Ishikawa (cell line): ENCODE results near the gene SLIT3.

Experiments used
- CEBPB ChIP-seq: IDR thresholded peaks from 2 replicates; pipeline ENCODE4 v1.6.1; 2012
- CREB1 ChIP-seq: IDR thresholded peaks from 2 replicates; pipeline ENCODE4 v1.6.1; 2012; ENCODE audit warnings: low read depth
- EP300 ChIP-seq: IDR thresholded peaks from 2 replicates; pipeline ENCODE4 v1.6.1; 2012; ENCODE audit warnings: borderline replicate concordance
- REST ChIP-seq: IDR thresholded peaks from 2 replicates; pipeline ENCODE4 v1.6.1; 2012; ENCODE audit warnings: low read depth, mild to moderate bottlenecking
- TCF12 ChIP-seq: IDR thresholded peaks from 2 replicates; pipeline ENCODE4 v1.6.1; 2012; ENCODE audit warnings: low read depth
- ZBTB7A ChIP-seq: IDR thresholded peaks from 2 replicates; pipeline ENCODE4 v1.6.1; 2012; ENCODE audit warnings: low read depth

GRCh38 chr5:169216866-169217265 is 84.1 kb downstream of the SLIT3 start:
- TF ChIP-seq TCF12, result no peak
- no peak for TF ChIP-seq EP300
- TF ChIP-seq ZBTB7A, result no peak
- no peak for TF ChIP-seq CREB1
- TF ChIP-seq CEBPB, result no peak
- no peak for TF ChIP-seq REST
